Astrocyte (in vitro differentiated cells and primary cell): ENCODE data around the gene MPDU1. TPM values are rescaled to one million over a fixed set of nuclear protein-coding genes. Genes with fewer than 3 reads are reported as not detected.

Source experiments
- DNase-seq: peaks from one replicate; pipeline ENCODE4 v3.0.0-alpha.2; 2010; ENCODE audit warnings: low read depth
- FAIRE-seq: peaks from 2 replicates; lab custom pipeline; 2011; peaks lifted over from hg19 to GRCh38; lab: Jason Lieb, UNC
- H2AFZ ChIP-seq: 2 replicates; pipeline ENCODE4 v1.6.0; 2012; ENCODE audit warnings: low read depth, low read length, inconsistent platforms
- H3K27ac ChIP-seq: 2 replicates; pipeline ENCODE4 v1.5.1; 2011; ENCODE audit warnings: low read depth, low read length, inconsistent platforms
- H3K27me3 ChIP-seq: 2 replicates; pipeline ENCODE4 v1.6.0; 2011; ENCODE audit warnings: low read length, inconsistent platforms; ENCODE audit not compliant: insufficient read depth
- H3K36me3 ChIP-seq: 2 replicates; pipeline ENCODE4 v1.5.1; 2011; ENCODE audit warnings: low read length, inconsistent platforms; ENCODE audit not compliant: insufficient read depth
- H3K4me1 ChIP-seq: 2 replicates; pipeline ENCODE4 v1.5.1; 2011; ENCODE audit warnings: low read length, inconsistent platforms; ENCODE audit not compliant: insufficient read depth
- H3K4me2 ChIP-seq: 2 replicates; pipeline ENCODE4 v1.6.0; 2012; ENCODE audit warnings: low read length, inconsistent platforms
- H3K4me3 ChIP-seq: 2 replicates; pipeline ENCODE4 v1.5.1; 2011; ENCODE audit warnings: low read depth, mild to moderate bottlenecking, low read length, inconsistent platforms; ENCODE audit not compliant: insufficient read depth
- H3K79me2 ChIP-seq: 2 replicates; pipeline ENCODE4 v1.6.0; 2012; ENCODE audit warnings: mild to moderate bottlenecking, low read length, inconsistent platforms; ENCODE audit not compliant: insufficient read depth
- H3K9ac ChIP-seq: 2 replicates; pipeline ENCODE4 v1.6.0; 2012; ENCODE audit warnings: mild to moderate bottlenecking, low read length, inconsistent platforms
- H3K9me3 ChIP-seq: 2 replicates; pipeline ENCODE4 v1.5.1; 2012; ENCODE audit warnings: low read depth, mild to moderate bottlenecking, low read length, inconsistent platforms; ENCODE audit not compliant: insufficient read depth
- H4K20me1 ChIP-seq: 2 replicates; pipeline ENCODE4 v1.6.0; 2012; ENCODE audit warnings: low read length, inconsistent platforms; ENCODE audit not compliant: insufficient read depth
- H3K27ac Mint-ChIP-seq: one replicate; pipeline ENCODE4 v1.8.0; 2021; ENCODE audit warnings: mild to moderate bottlenecking, mixed read lengths; ENCODE audit not compliant: unreplicated experiment
- H3K27me3 Mint-ChIP-seq: one replicate; pipeline ENCODE4 v1.8.0; 2021; ENCODE audit warnings: low read depth, mixed read lengths; ENCODE audit not compliant: unreplicated experiment
- H3K36me3 Mint-ChIP-seq: one replicate; pipeline ENCODE4 v1.8.0; 2021; ENCODE audit warnings: low read depth, mixed read lengths; ENCODE audit not compliant: unreplicated experiment
- H3K4me1 Mint-ChIP-seq: one replicate; pipeline ENCODE4 v1.8.0; 2021; ENCODE audit warnings: low read depth, mixed read lengths; ENCODE audit not compliant: unreplicated experiment
- H3K4me3 Mint-ChIP-seq: one replicate; pipeline ENCODE4 v1.8.0; 2021; ENCODE audit warnings: mild to moderate bottlenecking, moderate library complexity, mixed read lengths; ENCODE audit not compliant: unreplicated experiment
- H3K9me3 Mint-ChIP-seq: one replicate; pipeline ENCODE4 v1.8.0; 2021; ENCODE audit warnings: mild to moderate bottlenecking, mixed read lengths; ENCODE audit not compliant: unreplicated experiment
- CTCF ChIP-seq: IDR thresholded peaks from 2 replicates; pipeline ENCODE4 v1.5.1; 2011; ENCODE audit warnings: low read depth, mild to moderate bottlenecking, inconsistent platforms, low read length, moderate library complexity; ENCODE audit not compliant: insufficient read depth
- EZH2 ChIP-seq: IDR thresholded peaks from 2 replicates; pipeline ENCODE4 v1.6.1; 2012; ENCODE audit warnings: mild to moderate bottlenecking, low read length, inconsistent platforms; ENCODE audit not compliant: insufficient read depth
- total RNA-seq: library from RNA; stranded (reverse); gene quantifications from 2 replicates; pipeline ENCODE4 v1.2.1, GENCODE V29; 2021

Gene MPDU1
- total RNA-seq, 1 donor from 2014 or later: 51.2 TPM

- H3K4me1 ChIP-seq: peaks cover 11% of the 10 kb centered on the region
- H3K27me3 ChIP-seq: no peaks in the 10 kb centered on the region
- Mint-ChIP-seq H3K4me1 (no peaks in the 10 kb centered on the region), H3K36me3 (no peaks in the 10 kb centered on the region), H3K9me3 (peaks cover 3% of the 10 kb centered on the region), H3K27ac (no peak overlapping the region), H3K4me3 (no peak overlapping the region), H3K27me3 (peaks cover 24% of the 10 kb centered on the region)
- DNase-seq: no peak
- FAIRE-seq: no peak
- H3K4me3 ChIP-seq: no peak overlapping the region
- no peaks in the 10 kb centered on the region for H3K79me2 ChIP-seq
- H3K4me2 ChIP-seq: no peak overlapping the region
- no peak overlapping the region for H2AFZ ChIP-seq
- TF ChIP-seq EZH2 (no peak), CTCF (no peak)
- no peaks in the 10 kb centered on the region for H4K20me1 ChIP-seq
- H3K36me3 ChIP-seq: no peaks in the 10 kb centered on the region
- H3K9ac ChIP-seq: no peak overlapping the region
- H3K9me3 ChIP-seq: no peaks in the 10 kb centered on the region
- H3K27ac ChIP-seq: no peak overlapping the region
These were observed 31.0 kb upstream of the MPDU1 start for GRCh38 chr17:7552621-7553051.

- Histone ChIP-seq H3K79me2 (no peaks in the 10 kb centered on the region), H3K9ac (no peak overlapping the region), H2AFZ (no peak overlapping the region), H3K4me1 (peaks cover 13% of the 10 kb centered on the region), H3K27ac (no peak overlapping the region), H3K36me3 (no peaks in the 10 kb centered on the region), H4K20me1 (no peaks in the 10 kb centered on the region), H3K4me2 (no peak overlapping the region), H3K27me3 (no peaks in the 10 kb centered on the region), H3K9me3 (no peaks in the 10 kb centered on the region), H3K4me3 (no peak overlapping the region)
- DNase-seq (no peak), FAIRE-seq (no peak)
- H3K4me3 Mint-ChIP-seq: peak overlapping the region; percentile 13
- no peak overlapping the region for H3K27ac Mint-ChIP-seq
- H3K27me3 Mint-ChIP-seq: peaks cover 22% of the 10 kb centered on the region
- peaks cover 3% of the 10 kb centered on the region for H3K9me3 Mint-ChIP-seq
- TF ChIP-seq CTCF (no peak), EZH2 (no peak)
- H3K36me3 Mint-ChIP-seq: no peaks in the 10 kb centered on the region
- peaks cover 2% of the 10 kb centered on the region for H3K4me1 Mint-ChIP-seq
These were observed 30.3 kb upstream of the MPDU1 start for GRCh38 chr17:7553356-7553755.

- Histone ChIP-seq H3K27me3 (no peaks in the 10 kb centered on the region), H3K79me2 (no peaks in the 10 kb centered on the region), H3K36me3 (no peaks in the 10 kb centered on the region), H2AFZ (no peak overlapping the region), H3K4me1 (peaks cover 10% of the 10 kb centered on the region), H3K27ac (no peak overlapping the region), H3K4me3 (no peak overlapping the region), H3K9ac (no peak overlapping the region), H4K20me1 (no peaks in the 10 kb centered on the region), H3K9me3 (no peaks in the 10 kb centered on the region), H3K4me2 (no peak overlapping the region)
- peaks cover 6% of the 10 kb centered on the region for H3K4me1 Mint-ChIP-seq
- H3K27ac Mint-ChIP-seq: peak overlapping the region; percentile 13
- H3K36me3 Mint-ChIP-seq: no peaks in the 10 kb centered on the region
- TF ChIP-seq EZH2 (no peak), CTCF (peak; percentile 8)
- H3K9me3 Mint-ChIP-seq: peaks cover 1% of the 10 kb centered on the region
- no peak for DNase-seq
- H3K4me3 Mint-ChIP-seq: peak overlapping the region; percentile 5
- FAIRE-seq: no peak
- peaks cover 19% of the 10 kb centered on the region for H3K27me3 Mint-ChIP-seq
These were observed 28.2 kb upstream of the MPDU1 start for GRCh38 chr17:7555320-7555948.
